CD4-positive, alpha-beta T cell (primary cell): ENCODE measurements around the gene ZCCHC10. TPM values are rescaled to one million over a fixed set of nuclear protein-coding genes. Genes with fewer than 3 reads are reported as not detected.
"Not testable (repeated sequence)": the region's sequence is repeated elsewhere in the genome, so short reads cannot be mapped to it uniquely, and the experiment has no call there.

Source experiments
- ATAC-seq: fragments of 200-7000 bp; cut with Tn5 transposase; one replicate; pipeline ENCODE4 v1.10.0; 2022; ENCODE audit warnings: mild to moderate bottlenecking; ENCODE audit not compliant: poor library complexity
- CTCF ChIA-PET: fragments of 350-600 bp; sonication (Branson Sonifier 250); formaldehyde crosslinking; loops from one replicate; lab custom pipeline; 2021; ENCODE audit warnings: antibody characterized with exemption, inconsistent platforms; lab: Charles Lee
- POLR2A ChIA-PET: fragments of 350-600 bp; sonication (Branson Sonifier 250); formaldehyde crosslinking; loops from one replicate; lab custom pipeline; 2021; ENCODE audit warnings: antibody characterized with exemption, inconsistent platforms; lab: Charles Lee
- DNase-seq, 14 experiments: peaks; one replicate each; pipeline ENCODE4 v3.0.0-alpha.2; 2013 to 2020; ENCODE audit warnings: mixed read lengths in 2 of 14
- H3K27ac ChIP-seq, 2 donors: one replicate each; pipeline versions ENCODE4 v1.5.1 to v1.7.0; 2013; ENCODE audit warnings: low read length in 2 of 2, low read depth in 1 of 2, mild to moderate bottlenecking in 1 of 2
- H3K27me3 ChIP-seq, 2 experiments: 1 replicate in 1 of 2; 2 replicates in 1 of 2; pipeline versions ENCODE4 v1.6.1 to v1.7.0; 2013; ENCODE audit warnings: low read length in 2 of 2, control low read depth in 1 of 2, mild to moderate bottlenecking in 1 of 2, moderate library complexity in 1 of 2; ENCODE audit not compliant: insufficient read depth in 2 of 2, control insufficient read depth in 1 of 2
- H3K36me3 ChIP-seq: one replicate; pipeline ENCODE4 v1.6.1; 2013; ENCODE audit warnings: low read length, control low read depth; ENCODE audit not compliant: insufficient read depth
- H3K4me1 ChIP-seq: one replicate; pipeline ENCODE4 v1.6.1; 2013; ENCODE audit warnings: low read length, control low read depth; ENCODE audit not compliant: insufficient read depth
- H3K4me3 ChIP-seq: one replicate; pipeline ENCODE4 v1.5.1; 2013; ENCODE audit warnings: mild to moderate bottlenecking, low read length, moderate library complexity
- H3K9me3 ChIP-seq, 2 experiments: 1 replicate in 1 of 2; 2 replicates in 1 of 2; pipeline versions ENCODE4 v1.6.1 to v1.7.0; 2013; ENCODE audit warnings: low read length in 2 of 2, mild to moderate bottlenecking in 2 of 2, control low read depth in 1 of 2, moderate library complexity in 1 of 2; ENCODE audit not compliant: control insufficient read depth in 1 of 2, insufficient read depth in 1 of 2
- H3K27ac Mint-ChIP-seq: one replicate; pipeline ENCODE4 v1.8.0; 2020; ENCODE audit warnings: mixed read lengths
- H3K27me3 Mint-ChIP-seq: one replicate; pipeline ENCODE4 v1.8.0; 2021; ENCODE audit warnings: mixed read lengths
- H3K36me3 Mint-ChIP-seq: one replicate; pipeline ENCODE4 v1.8.0; 2021; ENCODE audit warnings: low read depth, mixed read lengths
- H3K4me1 Mint-ChIP-seq: one replicate; pipeline ENCODE4 v1.8.0; 2021; ENCODE audit warnings: low read depth, mixed read lengths
- H3K4me3 Mint-ChIP-seq: one replicate; pipeline ENCODE4 v1.8.0; 2020; ENCODE audit warnings: mild to moderate bottlenecking, mixed read lengths
- H3K9me3 Mint-ChIP-seq: one replicate; pipeline ENCODE4 v1.8.0; 2020; ENCODE audit warnings: mixed read lengths
- intact Hi-C, 2 experiments: fragments of 100-400 bp; cut with DNase I in 1 of 2; cut with micrococcal nuclease in 1 of 2; formaldehyde crosslinking; loops; one replicate each; pipeline versions ENCODE4 v1.15.1 to v1.9.0; 2023 to 2025; cut with DNase I, micrococcal nuclease
- total RNA-seq, 174 experiments: library from RNA in 2 of 174; stranded (reverse) in 2 of 174; gene quantifications; one replicate each; pipeline ENCODE4 v1.2.3 and lab custom pipeline; 2021 to 2026
- TF ChIP-seq, protein P1 (sequence below): fragments of 200-600 bp; IDR thresholded peaks from one replicate; pipeline ENCODE4 v1.8.0; 2022; ENCODE audit warnings: antibody characterized with exemption, mild to moderate bottlenecking

Gene ZCCHC10
- total RNA-seq, 2 experiments from 2014 or later = 17.7 to 20.1 TPM

DNA sequence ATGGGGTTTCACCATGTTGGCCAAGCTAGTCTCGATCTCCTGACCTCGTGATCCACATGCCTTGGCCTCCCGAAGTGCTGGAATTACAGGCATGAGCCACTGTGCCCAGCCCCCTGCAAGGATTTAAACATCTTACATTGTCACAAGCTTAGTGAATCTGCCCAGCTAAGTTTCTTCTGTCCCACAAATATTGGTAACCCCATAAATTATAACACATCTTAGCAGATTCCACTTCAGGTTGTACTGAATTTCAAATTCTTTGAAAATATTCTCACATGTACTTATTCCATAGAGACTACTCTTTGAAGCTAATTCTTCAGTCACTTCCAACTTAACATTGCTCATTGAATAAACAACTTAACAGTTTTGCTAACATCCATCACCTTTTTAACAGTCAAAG, 49.5 kb downstream of the ZCCHC10 start:
- no peaks in the 10 kb centered on the region for H3K4me1 ChIP-seq
- POLR2A ChIA-PET = interaction anchor here (1.9 kb wide), 1 partner anchor 14 kb away, joined by 5 read pairs; the partner anchor contains the start of gene AFF4
- CTCF ChIA-PET = no interaction called here
- DNase-seq (no peak), ATAC-seq (no peak)
- H3K4me3 ChIP-seq = no peak overlapping the region
- no peaks in the 10 kb centered on the region for H3K36me3 ChIP-seq
- no peak overlapping the region for H3K27ac Mint-ChIP-seq
- peaks cover 5% of the 10 kb centered on the region for H3K9me3 Mint-ChIP-seq
- peaks cover 0 to 14% of the 10 kb centered on the region in 2 experiments for H3K9me3 ChIP-seq
- H3K27me3 Mint-ChIP-seq = peaks cover 4% of the 10 kb centered on the region
- H3K27me3 ChIP-seq = no peaks in the 10 kb centered on the region
- H3K4me1 Mint-ChIP-seq = no peaks in the 10 kb centered on the region
- intact Hi-C loops = no loop called here
- TF ChIP-seq, protein P1, sequence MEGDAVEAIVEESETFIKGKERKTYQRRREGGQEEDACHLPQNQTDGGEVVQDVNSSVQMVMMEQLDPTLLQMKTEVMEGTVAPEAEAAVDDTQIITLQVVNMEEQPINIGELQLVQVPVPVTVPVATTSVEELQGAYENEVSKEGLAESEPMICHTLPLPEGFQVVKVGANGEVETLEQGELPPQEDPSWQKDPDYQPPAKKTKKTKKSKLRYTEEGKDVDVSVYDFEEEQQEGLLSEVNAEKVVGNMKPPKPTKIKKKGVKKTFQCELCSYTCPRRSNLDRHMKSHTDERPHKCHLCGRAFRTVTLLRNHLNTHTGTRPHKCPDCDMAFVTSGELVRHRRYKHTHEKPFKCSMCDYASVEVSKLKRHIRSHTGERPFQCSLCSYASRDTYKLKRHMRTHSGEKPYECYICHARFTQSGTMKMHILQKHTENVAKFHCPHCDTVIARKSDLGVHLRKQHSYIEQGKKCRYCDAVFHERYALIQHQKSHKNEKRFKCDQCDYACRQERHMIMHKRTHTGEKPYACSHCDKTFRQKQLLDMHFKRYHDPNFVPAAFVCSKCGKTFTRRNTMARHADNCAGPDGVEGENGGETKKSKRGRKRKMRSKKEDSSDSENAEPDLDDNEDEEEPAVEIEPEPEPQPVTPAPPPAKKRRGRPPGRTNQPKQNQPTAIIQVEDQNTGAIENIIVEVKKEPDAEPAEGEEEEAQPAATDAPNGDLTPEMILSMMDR = no peak
- H3K27ac ChIP-seq = no peak overlapping the region
- no peaks in the 10 kb centered on the region for H3K36me3 Mint-ChIP-seq
- H3K4me3 Mint-ChIP-seq = no peak overlapping the region

DNA sequence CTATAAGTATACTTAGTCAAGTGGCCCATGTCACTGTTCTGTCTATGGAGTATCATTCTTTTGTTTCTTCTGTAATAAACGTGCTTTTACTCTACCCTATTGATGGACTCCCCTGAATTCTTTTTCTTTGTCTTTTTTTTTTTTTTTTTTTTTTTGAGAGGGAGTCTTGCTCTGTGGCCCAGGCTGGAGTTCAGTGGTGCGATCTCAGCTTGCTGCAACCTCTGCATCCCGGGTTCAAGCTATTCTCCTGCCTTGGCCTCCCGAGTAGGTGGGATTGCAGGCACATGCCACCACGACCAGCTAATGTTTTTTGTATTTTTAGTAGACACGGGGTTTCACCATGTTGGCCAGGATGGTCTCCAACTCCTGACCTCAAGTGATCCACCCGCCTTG, 53.9 kb downstream of the ZCCHC10 start:
- H3K4me1 Mint-ChIP-seq, H3K4me1 ChIP-seq, H3K27ac Mint-ChIP-seq, POLR2A ChIA-PET, H3K36me3 ChIP-seq, DNase-seq, H3K27me3 ChIP-seq, ATAC-seq, H3K4me3 ChIP-seq, H3K9me3 Mint-ChIP-seq, H3K27me3 Mint-ChIP-seq, H3K4me3 Mint-ChIP-seq, H3K36me3 Mint-ChIP-seq, H3K27ac ChIP-seq: not testable (repeated sequence)
- CTCF ChIA-PET = interaction anchor here (0.7 kb wide), 1 partner anchor 29 kb away, joined by 3 read pairs; no protein-coding TSS in a partner anchor
- peaks cover 0 to 11% of the 10 kb centered on the region in 2 experiments for H3K9me3 ChIP-seq
- intact Hi-C loops = loop anchor here in 1 of 2 experiments (5.0 kb wide), 1 partner anchor 40 kb away; no protein-coding TSS in a partner anchor

DNA sequence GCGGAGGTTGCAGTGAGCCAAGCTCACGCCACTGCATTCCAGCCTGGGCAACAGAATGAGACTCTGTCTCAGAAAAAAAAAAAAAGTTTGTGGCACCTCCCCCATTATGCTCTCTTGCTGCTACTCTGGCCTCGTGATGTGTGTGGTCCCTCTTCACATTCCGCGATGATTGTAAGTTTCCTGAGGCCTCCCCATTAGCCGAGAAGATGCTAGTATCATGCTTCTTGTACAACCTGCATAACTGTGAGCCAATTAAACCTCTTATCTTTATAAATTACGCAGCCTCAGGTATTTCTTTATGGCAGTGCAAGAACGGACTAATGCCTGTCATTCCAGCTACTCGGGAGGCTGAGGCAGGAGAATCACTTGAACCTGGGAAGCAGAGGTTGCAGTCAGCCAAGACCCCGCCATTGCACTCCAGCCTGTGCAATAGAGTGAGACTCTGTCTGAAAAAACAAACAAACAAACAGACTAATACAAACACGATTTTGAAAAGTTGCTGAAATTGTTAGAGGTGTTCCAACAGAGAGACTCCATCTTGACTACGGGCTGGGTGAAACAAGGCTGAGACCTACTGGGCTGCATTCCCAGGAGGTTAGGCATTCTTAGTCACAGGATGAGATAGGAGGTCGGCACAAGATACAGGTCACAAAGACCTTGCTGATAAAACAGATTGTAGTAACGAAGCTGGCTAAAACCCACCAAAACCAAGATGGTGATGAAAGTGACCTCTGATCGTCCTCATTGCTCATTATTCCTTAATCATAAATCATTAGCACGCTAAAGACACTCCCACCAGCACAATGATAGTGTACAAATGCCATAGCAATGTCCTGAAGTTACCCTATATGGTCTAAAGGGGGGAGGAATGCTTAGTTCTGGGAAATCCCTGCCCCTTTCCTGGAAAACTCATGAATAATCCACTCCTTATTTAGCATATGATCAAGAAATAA, 54.6 kb downstream of the ZCCHC10 start:
- Histone ChIP-seq H3K27me3 (no peaks in the 10 kb centered on the region), H3K36me3 (no peaks in the 10 kb centered on the region), H3K4me3 (no peak overlapping the region), H3K4me1 (no peaks in the 10 kb centered on the region), H3K27ac (no peak overlapping the region), H3K9me3 (peaks cover 0 to 8% of the 10 kb centered on the region in 2 experiments)
- Mint-ChIP-seq H3K36me3 (no peaks in the 10 kb centered on the region), H3K27me3 (peaks cover under 1% of the 10 kb centered on the region), H3K27ac (no peak overlapping the region), H3K9me3 (peaks cover 3% of the 10 kb centered on the region), H3K4me1 (no peaks in the 10 kb centered on the region), H3K4me3 (no peak overlapping the region)
- ATAC-seq (no peak), DNase-seq (no peak)
- TF ChIP-seq, protein P1 = no peak
- CTCF ChIA-PET = interaction anchor here (0.7 kb wide), 1 partner anchor 30 kb away, joined by 3 read pairs; no protein-coding TSS in a partner anchor
- intact Hi-C loops = loop anchor here in 1 of 2 experiments (5.0 kb wide), 1 partner anchor 41 kb away; no protein-coding TSS in a partner anchor
- POLR2A ChIA-PET = no interaction called here
